HG02759 (cell line): ENCODE data around the gene RNF40.
"Not testable (repeated sequence)": the region's sequence is repeated elsewhere in the genome, so short reads cannot be mapped to it uniquely, and the experiment has no call there.

Experiments
- ATAC-seq: cut with Tn5 transposase; IDR thresholded peaks from one replicate; pipeline ENCODE4 v1.9.1; 2021; ENCODE audit warnings: mild to moderate bottlenecking, moderate library complexity; ENCODE audit not compliant: unreplicated experiment

Gene RNF40

DNA sequence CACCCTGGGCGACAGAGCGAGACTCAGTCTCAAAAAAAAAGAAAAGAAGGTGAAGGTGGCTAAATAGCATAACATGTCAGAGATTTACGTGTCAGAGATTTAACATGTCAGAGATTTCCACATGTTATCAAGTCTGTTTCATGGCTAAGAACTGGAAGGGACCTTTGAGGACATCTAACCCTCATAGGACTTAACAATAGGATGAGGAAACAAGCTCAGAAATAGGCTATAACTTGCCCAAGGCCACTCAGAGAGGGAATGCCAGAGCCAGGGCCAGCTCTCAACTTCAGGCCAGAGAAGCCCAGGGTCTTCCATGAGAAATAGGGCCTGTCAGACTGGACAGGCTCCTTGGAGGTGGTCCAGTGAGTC lies 51.7 kb downstream of the RNF40 start:
- no peak for ATAC-seq

GRCh38 chr16:30816769-30817168 lies 54.6 kb downstream of the RNF40 start:
- ATAC-seq = no peak

DNA sequence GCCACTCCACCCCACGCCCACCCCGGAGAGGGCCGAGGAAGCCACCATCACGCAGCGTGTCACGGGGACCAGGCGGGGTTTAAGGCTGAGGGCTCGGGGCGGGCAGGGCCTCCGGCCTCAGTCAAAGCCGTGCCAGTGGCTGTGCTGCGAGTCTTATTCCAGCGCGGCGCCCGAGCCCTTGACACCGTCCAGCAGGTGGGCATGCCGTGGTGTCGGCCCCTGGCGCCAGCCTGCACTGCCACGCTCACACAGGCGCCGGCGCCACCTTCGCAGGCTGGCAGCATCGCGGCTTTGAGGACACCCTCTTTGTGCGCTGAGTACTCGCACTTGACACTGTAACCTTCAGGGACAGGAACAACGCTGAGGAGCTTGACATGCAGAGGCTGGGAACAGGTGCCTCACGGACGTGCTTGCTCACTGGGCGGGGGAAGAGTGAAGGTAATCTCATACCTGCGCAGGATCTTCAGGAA lies 58.9 kb downstream of the RNF40 start:
- ATAC-seq = no peak

DNA sequence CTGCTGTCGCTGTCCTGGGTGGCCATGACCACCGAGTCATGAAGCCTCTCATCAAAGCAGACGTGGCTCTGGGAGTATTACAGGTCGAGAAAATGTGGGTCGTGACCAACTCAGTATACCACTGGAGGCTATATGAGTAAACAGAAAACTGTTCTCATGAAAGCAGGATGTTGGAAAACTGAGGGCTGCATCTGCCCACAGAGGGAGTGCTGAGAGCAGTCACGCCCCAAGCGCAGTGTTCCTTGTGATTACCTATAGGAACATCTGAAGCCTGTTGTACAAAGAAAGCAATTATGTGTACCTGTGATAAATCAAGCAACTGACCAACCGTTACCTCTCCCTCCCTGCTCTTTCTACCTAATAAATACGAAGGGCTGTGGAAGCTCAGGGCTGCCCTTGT lies 59.3 kb downstream of the RNF40 start:
- not testable (repeated sequence) for ATAC-seq

DNA sequence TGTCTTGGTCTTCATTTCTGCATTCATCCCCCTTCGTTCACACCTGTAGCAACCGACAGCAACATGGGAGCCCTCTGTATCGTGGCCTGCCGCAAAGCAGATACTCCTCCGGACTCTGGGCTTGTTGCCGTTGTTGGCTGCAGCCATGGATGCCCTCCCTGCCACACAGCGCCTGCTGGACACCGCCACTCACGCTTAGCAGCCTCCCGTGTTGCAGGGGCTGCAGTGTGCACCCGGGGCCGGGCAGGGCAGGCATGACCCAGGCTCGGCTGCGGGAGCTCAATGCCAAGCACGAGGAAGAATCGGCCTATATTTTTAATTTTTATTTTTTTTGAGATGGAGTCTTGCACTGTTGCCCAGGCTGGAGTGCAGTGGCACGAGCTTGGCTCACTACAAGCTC lies 59.8 kb downstream of the RNF40 start:
- ATAC-seq = no peak
